HG03097 (cell line): Measurements from ENCODE around the gene SLCO1A2.

Source experiments
- ATAC-seq: cut with Tn5 transposase; IDR thresholded peaks from one replicate; pipeline ENCODE4 v1.9.1; 2021; ENCODE audit not compliant: unreplicated experiment, low FRiP score

The SLCO1A2 gene

GRCh38 chr12:21220266-21220665 is 114.5 kb downstream of the SLCO1A2 start:
- no peak for ATAC-seq

- ATAC-seq: no peak
Observed at GRCh38 chr12:21219206-21219605, 115.5 kb downstream of the SLCO1A2 start.
